ENCODE data around the gene FYN.
"Not testable (repeated sequence)": the region's sequence is repeated elsewhere in the genome, so short reads cannot be mapped to it uniquely, and the experiment has no call there.

FYN gene

DNA sequence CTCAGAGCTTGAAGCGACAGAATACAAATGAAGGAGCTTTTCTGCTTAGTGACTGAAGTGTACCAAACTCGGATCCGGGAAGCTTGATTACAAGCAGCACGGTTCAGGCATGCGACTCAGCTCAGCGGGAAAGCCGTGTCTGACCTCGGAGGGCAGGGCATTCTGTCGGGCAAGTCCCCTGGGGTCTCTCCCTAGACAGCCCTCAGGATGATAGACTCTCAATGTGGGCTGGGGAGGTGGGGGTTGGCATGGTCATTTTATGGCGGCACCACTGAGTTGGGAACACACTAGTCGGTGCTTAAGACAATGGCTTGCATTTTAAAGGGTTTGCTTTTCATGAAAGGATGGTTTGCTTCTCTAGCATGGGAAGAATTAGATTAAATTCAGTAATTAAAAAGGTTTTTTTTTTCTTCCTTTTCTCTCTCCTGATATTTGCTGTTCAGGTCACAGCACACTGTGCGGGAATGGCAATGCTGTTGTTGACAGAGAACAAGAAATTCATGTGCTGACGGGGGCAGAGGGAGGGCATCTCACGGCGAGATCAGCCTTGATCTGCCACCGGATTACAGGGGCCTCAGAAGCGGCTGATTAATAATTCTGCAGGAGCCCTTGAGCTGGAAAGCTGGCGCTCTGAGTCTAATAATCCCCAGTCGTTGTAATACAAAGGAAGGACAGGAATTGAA lies 186.9 kb downstream of the FYN start:
- DNase-seq (ENCODE audit: insufficient read length) (no peak), FAIRE-seq (no peak)
- TF ChIP-seq POLR2AphosphoS5 (IDR thresholded peaks at IDR 0.05; ENCODE audit: low read depth, low read length): no peak
- TF ChIP-seq TAF1 (IDR thresholded peaks at IDR 0.05; ENCODE audit: borderline replicate concordance, low read depth, low read length): no peak
- TF ChIP-seq POLR2A (IDR thresholded peaks at IDR 0.05; ENCODE audit: low read depth, low read length): no peak

DNA sequence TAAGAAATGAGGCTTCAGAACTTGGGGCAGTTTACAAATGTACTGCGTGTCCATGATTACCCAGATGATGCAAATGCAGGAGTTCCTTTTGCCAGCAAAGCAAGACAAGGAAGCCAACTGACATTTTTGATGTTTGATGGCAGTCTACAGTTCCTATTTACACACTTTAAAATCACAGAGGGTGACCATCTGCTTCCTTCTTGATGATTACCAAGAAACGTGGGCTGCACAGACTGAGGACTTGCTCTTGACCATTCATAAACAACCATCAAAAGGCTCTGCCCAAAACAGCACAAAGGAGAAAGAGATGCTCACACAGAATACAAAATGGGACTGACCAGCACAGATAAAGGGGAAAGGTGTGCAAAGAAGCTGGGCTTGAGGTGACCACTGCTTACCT lies 187.7 kb downstream of the FYN start:
- FAIRE-seq: no peak
- no peak for DNase-seq (ENCODE audit: insufficient read length)
- TF ChIP-seq POLR2AphosphoS5 (IDR thresholded peaks at IDR 0.05; ENCODE audit: low read depth, low read length) (no peak), TAF1 (IDR thresholded peaks at IDR 0.05; ENCODE audit: borderline replicate concordance, low read depth, low read length) (no peak), POLR2A (IDR thresholded peaks at IDR 0.05; ENCODE audit: low read depth, low read length) (no peak)

DNA sequence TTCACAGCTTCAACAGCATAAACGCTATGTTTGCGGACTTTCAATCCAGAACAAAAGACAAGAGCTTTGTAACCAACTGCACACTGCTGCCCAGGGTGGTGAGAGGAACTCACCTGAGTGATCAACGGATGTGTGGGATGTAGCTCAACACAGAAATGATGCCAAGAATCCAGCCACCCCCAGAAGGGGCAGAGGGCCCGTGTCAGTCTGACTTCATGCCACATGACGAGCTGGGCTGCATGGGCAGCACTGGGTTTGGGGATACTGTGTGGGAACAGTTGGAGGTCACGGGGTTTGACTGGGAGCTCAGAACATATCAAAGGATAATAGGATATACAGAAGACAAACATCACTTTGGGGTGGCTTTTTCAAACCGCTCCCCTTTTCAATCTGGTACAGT lies 188.2 kb downstream of the FYN start:
- FAIRE-seq: no peak
- DNase-seq (ENCODE audit: insufficient read length): no peak
- TF ChIP-seq TAF1 (IDR thresholded peaks at IDR 0.05; ENCODE audit: borderline replicate concordance, low read depth, low read length): no peak

DNA sequence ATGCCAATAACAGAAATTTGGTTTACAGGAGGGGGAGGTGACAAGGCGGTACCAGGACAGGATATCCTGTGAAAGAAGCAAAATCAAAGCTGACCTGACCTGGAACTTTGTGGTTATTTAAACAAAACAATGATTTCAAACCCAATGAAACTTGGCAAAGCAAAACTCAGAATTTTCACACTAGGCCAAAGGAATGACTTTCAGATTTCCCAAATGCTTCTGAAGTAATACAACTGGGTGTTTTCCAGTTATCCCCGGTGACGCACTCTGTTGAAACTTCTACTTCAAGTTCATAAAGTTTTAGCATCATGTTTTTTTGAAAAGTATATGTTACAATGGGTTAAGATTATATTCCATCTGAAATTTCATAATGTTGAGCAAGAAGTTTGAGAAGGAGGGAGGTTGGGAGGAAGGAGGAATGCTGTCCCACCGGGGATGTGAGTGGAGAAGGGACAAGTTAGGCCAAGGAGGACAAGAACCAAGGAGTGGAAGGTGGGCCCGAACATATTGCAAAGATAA lies 189.4 kb downstream of the FYN start:
- FAIRE-seq (no peak), DNase-seq (ENCODE audit: insufficient read length) (no peak)
- TF ChIP-seq TAF1 (IDR thresholded peaks at IDR 0.05; ENCODE audit: borderline replicate concordance, low read depth, low read length) (no peak), POLR2A (IDR thresholded peaks at IDR 0.05; ENCODE audit: low read depth, low read length) (no peak), POLR2AphosphoS5 (IDR thresholded peaks at IDR 0.05; ENCODE audit: low read depth, low read length) (no peak)

DNA sequence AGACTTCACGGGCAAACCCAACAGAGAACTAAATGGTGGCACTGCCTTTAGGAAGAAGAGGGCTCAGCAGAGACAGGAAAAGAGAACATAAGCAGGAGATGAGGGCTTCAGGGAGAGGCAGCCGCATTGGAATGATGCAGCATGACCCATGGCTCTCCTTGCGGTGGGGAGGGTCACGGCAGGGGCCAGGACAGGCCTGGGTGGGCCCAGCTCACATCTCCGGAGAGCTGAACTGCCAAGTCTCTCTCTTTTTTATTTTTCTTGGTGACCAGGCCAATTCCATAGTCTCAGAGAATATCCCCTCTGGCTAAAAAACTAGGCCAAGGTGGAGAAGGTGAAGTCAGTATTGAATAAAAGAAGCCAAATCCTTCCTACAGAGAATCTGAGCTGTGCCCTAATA lies 190.1 kb downstream of the FYN start:
- DNase-seq (ENCODE audit: insufficient read length) (no peak), FAIRE-seq (no peak)
- TF ChIP-seq POLR2AphosphoS5 (IDR thresholded peaks at IDR 0.05; ENCODE audit: low read depth, low read length): no peak

DNA sequence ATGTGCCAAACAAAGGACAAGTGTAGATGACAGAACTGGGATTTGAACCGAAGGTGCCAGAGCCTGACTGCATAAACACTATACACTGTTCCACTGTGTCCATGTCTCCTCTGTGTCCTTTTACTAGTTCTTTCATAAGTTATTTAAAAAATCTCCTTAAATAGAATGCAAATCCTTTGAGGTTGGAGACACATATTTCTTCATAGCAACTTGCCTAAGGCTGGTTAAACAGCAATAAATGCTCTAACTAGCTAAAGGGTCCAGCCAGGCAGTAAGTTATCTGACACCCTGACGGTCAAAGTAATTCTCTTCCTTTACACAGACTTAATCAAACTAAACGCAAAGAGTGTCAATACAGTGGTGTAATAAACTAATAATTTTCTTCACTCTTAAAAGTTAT lies 191.4 kb downstream of the FYN start:
- FAIRE-seq (no peak), DNase-seq (ENCODE audit: insufficient read length) (no peak)
- TF ChIP-seq TAF1 (IDR thresholded peaks at IDR 0.05; ENCODE audit: borderline replicate concordance, low read depth, low read length): no peak
- TF ChIP-seq POLR2AphosphoS5 (IDR thresholded peaks at IDR 0.05; ENCODE audit: low read depth, low read length): no peak
- no peak for TF ChIP-seq POLR2A (IDR thresholded peaks at IDR 0.05; ENCODE audit: low read depth, low read length)

DNA sequence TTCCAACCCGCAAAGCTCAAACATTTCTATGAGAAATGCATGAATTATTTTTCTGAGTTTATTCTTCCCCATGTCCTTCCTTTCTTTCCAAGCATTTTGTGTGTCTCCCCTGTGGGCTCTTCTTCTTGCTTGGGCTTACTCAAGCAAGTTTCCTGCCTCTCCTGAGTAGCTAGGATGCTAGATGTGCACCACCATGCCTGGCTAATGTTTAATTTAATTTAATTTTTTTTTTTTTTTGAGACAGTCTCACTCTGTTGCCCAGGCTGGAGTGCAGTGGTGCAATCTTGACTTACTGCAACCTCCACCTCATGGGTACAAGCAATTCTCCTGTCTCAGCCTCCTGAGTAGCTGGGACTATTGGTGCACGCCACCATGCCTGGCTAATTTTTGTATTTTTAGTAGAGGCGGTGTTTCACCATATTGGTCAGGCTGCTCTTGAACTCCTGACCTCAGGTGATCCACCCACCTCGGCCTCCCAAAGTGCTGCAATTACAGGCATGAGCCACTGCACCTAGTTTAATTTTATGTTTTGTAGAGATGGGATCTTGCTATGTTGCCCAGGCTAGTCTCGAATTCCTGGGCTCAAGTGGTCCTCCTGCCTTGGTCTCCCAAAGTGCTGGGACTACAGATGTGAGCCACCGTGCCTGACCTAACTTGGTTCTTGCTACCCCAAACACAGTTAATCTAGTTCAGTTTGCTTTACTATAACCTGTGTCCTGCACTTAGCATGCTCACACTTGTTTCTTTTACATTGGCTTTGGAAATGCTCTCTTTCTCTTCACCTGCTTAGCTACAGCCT lies 192.2 kb downstream of the FYN start:
- FAIRE-seq; DNase-seq (ENCODE audit: insufficient read length): not testable (repeated sequence)

DNA sequence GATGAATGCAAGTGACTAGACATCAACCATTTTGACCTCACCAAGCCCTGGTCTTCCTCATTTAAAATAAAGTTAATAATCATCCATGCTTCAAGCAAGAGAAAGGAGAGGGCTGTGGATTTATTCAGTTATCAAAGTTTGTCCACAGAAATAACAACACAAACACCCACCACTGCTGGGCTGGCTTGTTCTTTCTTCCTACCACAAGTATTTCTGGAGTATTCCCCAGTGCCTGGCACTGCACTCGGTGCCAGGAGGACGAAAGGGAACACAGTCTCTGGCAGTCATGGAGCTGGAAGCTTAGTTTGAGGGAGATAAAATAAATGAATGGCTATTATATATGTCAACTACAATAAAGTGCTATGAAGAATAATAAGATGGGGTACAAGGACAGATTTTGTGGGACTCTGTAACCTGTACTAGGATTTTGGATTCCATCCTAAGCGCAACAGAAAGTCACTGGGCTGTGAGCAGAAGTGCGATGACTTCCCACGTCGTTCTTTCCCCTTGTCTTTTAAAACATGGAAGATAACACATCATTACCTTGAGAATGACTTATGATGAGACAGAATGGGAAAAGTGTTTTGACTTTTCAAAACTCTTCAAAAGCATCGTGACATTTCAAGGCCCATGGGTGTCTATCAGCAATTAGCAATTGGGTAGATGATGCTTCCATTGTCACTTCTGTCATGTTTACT lies 193.1 kb downstream of the FYN start:
- TF ChIP-seq TAF1 (IDR thresholded peaks at IDR 0.05; ENCODE audit: borderline replicate concordance, low read depth, low read length) (no peak), POLR2A (IDR thresholded peaks at IDR 0.05; ENCODE audit: low read depth, low read length) (no peak), POLR2AphosphoS5 (IDR thresholded peaks at IDR 0.05; ENCODE audit: low read depth, low read length) (no peak)
- DNase-seq (ENCODE audit: insufficient read length) (no peak), FAIRE-seq (no peak)

DNA sequence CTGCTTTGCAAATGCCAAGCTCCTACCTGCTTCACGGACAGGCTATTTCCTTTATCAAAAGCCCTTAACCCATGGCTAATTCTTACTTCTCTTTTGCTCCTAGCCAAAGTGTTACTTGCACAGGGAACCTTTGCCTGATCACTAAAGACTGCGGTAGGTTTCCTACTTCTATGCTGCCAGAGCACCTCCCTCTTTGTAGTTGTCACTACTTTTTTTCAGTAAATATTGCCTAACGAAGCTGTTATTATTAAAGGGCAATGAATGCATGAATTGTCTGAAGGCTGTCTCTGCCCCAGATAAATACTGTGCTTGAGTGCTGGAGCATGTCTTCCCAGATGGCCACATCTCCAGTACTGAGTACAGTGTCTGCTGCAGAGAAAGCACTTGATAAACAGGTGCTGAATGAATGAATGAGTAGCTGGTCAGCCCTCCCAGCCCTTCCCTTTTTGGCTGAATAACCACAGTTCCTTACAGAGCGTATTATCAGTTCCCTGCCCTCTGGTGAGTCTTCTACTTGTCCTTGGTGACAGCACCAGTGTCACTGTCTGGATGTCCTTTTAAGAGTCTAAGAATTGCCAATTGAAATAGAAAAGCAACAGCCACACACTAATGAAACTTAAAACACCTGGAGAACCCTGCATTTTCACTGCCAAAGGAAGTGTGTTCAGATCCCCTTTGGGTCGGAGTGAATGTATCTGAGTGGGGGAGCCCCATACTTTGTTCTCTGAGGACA lies 194.0 kb downstream of the FYN start:
- TF ChIP-seq POLR2AphosphoS5 (IDR thresholded peaks at IDR 0.05; ENCODE audit: low read depth, low read length) (no peak), TAF1 (IDR thresholded peaks at IDR 0.05; ENCODE audit: borderline replicate concordance, low read depth, low read length) (no peak), POLR2A (IDR thresholded peaks at IDR 0.05; ENCODE audit: low read depth, low read length) (no peak)
- DNase-seq (ENCODE audit: insufficient read length): no peak
- FAIRE-seq: no peak

DNA sequence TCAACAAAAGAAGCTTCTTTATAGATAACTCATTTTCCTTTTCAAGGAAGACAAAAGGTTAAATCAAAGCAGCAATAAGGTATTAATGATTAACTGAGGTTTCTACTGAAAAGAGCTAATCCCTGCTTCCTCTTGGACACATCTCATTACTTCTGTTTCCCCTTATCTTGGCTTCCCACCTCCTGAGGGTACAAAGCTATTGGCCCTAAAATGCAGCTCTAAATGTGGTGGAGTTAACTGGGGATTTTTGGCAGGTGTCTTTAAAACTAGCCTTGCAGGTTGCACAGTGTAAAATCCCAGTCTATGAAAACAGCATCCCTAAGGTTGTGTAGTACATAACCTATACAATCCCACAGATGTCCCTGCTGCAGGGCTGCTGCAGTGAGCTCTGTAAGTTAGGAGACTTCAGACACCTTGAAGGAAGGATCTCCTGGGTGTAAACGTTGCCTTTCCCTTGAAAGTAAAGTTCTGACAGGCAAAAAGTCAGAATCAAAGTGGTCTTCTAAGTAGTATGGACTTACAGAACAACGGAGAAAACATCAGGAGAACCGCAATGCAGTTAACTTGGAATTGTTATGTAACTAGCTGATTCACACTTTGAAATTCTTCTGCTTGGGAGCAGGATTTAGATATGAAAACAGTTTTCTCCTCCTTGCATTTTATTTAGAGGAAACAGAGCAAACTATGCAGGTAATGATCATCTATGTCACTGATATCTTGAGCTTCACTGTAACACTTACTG lies 195.8 kb downstream of the FYN start:
- TF ChIP-seq POLR2A (IDR thresholded peaks at IDR 0.05; ENCODE audit: low read depth, low read length) (no peak), TAF1 (IDR thresholded peaks at IDR 0.05; ENCODE audit: borderline replicate concordance, low read depth, low read length) (no peak), POLR2AphosphoS5 (IDR thresholded peaks at IDR 0.05; ENCODE audit: low read depth, low read length) (no peak)

DNA sequence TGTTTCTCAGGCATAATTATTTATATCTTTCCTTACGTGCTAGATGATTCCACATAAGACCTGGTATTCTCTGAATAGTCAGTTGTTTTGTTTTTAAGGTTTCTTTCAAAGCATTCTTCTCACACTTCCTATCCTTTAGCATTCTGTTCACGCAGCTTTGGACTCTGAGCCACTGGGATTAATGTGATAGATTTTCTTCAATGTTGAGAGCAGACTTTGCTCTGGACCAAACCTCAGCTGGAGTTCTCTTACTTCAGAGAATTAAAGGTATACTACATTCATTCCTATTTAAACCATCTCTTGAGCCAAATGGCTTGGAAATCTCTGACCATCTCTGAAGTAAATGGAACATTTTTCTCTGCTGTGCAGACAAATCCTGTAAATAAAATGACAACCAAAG lies 196.9 kb downstream of the FYN start:
- DNase-seq (ENCODE audit: insufficient read length) (no peak), FAIRE-seq (no peak)
- no peak for TF ChIP-seq POLR2A (IDR thresholded peaks at IDR 0.05; ENCODE audit: low read depth, low read length)
- no peak for TF ChIP-seq POLR2AphosphoS5 (IDR thresholded peaks at IDR 0.05; ENCODE audit: low read depth, low read length)
- TF ChIP-seq TAF1 (IDR thresholded peaks at IDR 0.05; ENCODE audit: borderline replicate concordance, low read depth, low read length): no peak

More for the DNA sequence above, 195.8 kb downstream of the FYN start:
- no peak for DNase-seq (ENCODE audit: insufficient read length)
- FAIRE-seq: no peak
